HG02973 (cell line): ENCODE results near the gene LIPA.

Experiments
- ATAC-seq: cut with Tn5 transposase; IDR thresholded peaks from one replicate; pipeline ENCODE4 v1.9.1; 2021; ENCODE audit warnings: moderate library complexity; ENCODE audit not compliant: unreplicated experiment

LIPA gene

DNA sequence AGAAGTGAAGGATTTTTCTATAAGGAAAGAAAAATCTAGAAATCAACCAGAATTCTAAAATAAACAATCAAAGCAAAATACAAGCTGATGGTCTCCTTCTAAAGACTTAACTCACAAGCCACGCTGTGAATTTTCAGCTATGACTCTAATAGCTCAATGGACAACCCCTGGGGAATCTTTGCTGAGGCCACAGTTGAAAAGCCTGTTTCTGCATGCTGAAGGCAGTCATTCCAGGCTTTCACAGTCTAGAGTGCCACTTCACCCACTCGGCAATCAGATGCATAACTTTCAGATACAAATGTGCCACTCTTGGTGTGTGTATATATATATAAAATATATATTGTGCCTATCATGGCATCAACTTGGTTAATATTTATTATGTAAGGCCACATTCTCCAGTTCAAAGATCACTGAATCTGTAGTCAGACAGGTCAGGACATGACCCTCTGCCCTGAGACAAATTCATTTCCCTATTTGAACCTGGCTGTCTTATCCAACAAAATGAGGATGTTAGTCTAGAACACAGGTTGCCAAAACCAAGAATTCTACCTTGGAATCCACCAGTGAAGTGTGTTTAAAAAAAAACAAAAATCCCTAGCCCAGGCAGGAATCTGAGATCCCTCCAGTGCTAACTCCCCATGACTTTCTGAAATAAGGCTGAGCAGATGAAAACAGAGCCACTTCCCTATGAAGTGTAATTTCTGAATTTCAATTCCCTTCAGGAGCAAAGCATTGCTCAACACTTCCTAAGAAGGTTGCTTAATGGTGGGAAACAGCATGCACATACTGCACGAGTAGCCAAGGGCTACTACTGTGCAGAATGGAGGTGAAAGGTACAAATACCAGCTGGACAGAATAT is 9.9 kb downstream of the LIPA start:
- no peak for ATAC-seq

DNA sequence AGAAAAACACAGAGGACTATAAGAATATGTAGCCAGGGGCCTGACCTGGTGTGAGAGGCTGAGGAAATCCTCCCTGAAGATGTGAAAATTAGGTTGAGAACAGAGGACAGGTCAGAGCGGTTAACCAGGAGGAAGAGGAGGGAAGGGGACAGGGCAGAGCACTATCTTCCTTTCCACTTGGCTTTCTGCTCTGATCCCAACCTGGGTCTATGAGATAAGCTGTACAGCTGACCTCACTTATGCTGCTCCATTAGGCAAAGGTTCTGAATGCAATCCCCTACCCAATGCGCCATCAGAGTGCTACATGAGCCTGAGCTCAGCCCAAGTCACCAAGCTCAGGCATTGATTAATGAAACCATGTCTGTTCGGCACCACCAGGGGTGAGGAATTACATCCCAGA is 10.5 kb downstream of the LIPA start:
- no peak for ATAC-seq

DNA sequence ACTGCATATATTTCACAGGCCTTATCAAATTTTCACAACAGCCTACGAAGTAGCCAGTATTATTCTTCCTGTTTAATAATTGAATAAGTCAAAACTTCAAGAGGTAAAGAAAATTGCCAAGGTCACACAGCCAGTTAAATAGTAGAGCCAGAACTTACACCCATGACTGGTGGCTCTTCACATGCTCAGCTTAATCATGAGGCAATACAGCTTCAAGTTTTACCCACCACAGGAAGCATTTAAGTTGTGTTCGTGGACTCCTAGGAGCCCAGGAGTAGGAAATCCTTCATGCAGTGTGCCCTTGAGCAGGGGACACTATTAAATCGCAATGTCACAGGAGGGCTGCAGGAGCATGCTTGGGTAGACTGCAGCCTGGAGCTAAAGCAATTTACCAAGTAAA is 11.1 kb downstream of the LIPA start:
- no peak for ATAC-seq

DNA sequence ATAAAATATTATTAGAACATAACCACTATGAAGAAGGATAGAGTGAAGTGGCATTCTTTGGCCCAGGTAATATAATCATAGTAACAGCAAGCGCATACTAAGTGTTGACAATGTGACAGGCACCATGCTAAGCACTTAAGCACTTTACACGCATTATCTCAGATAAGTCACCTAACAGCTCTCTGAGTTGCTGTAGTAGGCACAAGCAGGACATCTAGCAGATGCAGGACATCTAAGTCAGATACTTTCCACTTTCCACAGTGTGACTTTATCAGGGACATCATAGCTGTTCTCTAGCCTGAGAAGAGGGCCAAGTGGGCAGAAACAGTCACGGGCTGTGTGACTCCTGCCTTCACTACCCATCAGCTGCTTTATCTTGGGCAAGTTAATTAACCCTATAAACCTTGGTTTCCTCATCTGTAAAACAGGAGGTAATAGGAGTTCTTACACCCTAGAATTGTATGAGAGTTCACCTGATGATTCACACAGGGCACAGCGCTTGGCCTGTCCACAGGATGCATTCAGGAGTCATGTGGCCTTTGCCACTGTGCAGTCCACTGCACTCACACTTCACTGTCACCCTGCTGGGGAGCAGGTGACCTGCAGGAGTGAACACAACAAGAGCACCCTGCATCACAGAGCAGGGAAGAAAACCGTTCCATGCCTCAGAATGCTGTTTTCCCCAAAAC is 12.5 kb downstream of the LIPA start:
- ATAC-seq = no peak

DNA sequence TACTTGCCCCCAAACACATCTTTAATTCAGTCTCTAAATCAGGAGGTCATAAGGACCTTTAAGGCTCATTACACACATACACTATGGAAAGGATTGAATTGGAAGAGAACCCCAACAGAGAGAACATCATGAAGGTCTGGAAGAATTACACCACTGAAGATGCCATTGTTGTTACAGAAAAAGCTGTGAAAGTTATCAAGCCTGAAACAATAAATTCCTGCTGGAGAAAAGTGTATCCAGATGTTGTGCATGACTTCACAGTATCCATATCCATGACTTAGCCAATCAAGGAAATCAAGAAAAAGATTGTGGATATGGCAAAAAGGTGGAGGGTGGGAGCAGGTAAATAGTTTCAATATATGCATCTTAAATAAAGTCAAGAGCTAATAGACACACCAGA is 13.7 kb downstream of the LIPA start:
- no peak for ATAC-seq

DNA sequence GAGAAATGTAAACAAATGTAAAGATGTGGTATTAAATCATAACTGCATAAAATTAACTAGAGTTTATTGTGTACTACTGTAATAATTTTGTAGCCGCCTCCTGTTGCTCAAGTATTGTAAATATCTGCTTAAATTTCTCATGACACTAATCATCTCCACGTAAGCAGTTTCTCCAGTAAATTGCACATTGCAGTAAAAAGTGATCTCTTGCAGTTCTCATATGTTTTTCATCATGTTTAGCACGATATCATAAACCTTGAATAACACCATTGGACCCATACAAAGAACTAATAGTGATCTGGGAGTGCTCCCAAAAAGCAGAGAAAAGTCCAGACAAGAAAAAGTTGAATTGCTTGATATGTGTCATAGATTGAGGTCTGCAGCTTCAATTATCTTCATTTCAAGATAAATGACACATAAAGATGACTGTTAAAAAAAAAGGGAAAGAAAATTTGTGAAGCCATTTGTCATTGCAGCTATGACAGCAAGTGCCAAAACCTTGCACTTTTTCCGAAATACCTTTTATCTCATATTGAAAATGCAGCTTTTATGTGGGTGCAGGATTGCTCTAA is 15.3 kb downstream of the LIPA start:
- ATAC-seq = no peak

DNA sequence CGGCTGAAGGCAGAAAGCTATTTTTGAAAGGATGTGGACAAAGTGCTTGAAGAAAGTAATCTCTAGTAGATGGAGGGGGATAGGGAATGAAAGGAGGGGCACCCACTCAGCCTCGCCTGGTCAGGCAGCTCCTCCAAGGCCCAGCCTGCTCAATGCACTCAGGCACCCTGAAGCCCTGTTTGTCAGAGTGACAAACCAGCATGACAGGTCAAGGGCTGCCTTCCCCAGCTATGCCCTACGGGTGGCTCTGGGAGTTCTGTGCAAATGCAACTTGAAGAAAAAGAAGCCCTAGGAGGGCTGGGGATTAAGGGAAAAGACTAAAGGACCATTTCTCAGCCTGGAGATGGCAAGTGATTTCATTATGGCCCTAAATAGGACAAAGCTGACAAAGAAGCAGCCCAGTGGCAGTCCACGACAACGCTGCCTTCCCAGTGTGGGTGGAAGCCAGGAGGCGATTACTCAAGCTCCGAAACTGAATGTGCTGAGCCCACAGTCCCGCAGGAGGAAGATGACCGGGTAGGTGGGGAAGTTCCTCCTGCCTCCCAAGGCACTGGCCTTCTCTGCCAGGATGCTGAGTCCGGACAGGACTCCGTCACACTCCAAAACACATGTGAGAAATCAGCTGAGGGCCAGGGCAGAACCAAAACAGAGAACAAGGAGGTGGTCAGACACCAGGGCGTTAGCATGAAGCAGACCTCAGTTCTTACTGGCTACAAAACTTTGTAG is 16.3 kb downstream of the LIPA start:
- no peak for ATAC-seq

DNA sequence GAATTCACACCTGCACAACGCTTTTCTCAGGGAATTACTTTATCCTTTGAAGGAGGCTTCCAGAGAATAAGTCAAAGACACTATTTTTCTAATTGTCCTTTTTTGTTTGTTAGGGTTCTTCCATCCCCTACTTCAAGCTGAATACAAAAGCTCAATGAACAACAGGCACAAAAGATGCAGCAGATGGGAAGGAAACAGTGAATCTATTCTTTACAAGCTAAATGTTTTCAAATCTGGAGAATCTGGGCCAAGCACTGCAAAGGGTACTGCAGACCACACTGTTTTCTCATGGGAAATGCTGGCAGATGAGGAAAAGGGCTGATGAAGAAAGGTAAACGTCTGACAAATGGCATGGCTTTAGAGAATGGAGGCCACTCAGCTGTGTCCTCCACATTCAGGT is 18.5 kb downstream of the LIPA start:
- no peak for ATAC-seq

DNA sequence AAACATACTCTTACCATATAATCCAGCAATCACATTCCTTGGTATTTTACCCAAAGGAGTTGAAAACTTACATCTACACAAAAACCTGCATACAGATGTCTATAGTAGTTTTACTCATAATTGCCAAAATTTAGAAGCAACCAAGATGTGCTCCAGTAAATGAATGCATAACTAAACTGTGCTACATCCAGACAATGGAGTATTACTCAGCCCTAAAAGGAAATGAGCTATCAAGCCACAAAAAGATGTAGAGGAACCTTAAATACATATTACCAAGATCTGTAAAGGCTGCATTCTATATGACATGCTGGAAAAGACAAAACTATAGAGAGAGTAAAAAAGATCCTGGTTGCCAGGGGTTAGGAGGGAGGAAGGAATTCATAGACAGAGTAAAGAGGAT is 22.6 kb downstream of the LIPA start:
- no peak for ATAC-seq

DNA sequence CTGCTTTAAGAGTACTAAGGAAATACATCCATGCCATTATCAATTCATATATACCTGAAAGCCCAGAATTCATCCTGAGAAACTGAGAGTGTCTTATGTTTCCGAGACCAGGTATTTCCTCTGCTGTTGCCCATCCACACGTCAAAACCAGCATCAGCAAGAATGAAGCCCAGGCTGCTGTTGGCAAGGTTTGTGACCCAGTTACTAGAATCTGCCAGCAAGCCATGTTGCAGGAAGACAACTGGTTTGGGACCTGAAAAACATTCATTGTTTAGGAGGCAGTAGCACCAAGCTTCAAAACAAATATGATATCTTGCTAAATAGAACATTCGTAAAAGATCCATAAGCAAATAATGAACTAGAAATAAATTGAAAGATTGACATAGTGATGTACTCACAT is 23.4 kb downstream of the LIPA start:
- ATAC-seq = no peak

DNA sequence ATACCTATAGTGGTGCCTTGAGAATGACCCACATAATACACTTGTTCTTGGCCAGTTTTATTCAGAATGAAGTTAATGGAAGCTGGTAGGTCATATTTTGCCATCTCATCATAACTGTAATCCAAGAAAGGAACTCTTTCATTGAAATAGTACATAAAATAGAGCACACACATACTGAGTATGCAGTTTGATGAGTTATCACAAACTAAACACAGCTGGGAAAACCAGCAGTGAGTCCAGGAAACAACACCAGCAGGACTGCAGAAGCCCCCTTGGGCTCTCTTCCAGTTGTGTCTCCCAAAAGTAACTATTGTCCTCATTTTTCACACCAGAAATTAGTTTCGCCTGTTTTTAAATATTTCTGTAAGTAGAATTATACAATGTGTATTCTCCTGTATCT is 24.7 kb downstream of the LIPA start:
- ATAC-seq = no peak

DNA sequence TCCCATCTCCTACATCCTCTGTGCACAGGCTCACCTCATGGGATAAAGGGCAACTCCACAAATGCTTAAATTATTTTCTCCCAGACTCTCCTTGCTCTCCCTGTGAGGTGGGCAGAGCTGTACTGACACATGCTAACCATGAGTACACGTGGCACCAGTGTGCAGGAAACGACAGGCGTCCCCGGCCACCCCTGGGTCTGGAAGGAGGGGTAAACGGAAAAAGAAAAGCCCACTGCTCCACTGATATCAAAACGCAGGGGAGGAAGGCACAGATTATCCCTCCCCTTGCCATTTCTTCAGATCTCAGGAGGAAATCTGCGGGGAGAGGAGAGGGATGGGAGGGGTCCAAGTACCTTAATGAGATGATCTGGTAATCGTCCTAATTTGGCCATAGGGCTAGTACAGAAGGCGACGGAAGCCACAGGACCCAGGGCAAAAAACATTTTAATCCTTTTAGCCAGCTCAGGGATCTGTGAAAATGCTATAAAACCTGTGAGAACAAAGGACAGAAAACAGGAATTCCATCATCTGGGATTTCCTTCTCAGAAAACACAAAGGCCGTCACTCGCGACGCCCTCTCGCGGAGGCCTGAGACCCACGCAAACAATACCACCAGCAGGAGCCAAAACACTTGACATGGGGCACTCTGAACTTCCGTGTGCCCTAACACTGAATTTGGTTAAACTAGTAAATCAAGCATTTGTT is 26.7 kb downstream of the LIPA start:
- no peak for ATAC-seq

DNA sequence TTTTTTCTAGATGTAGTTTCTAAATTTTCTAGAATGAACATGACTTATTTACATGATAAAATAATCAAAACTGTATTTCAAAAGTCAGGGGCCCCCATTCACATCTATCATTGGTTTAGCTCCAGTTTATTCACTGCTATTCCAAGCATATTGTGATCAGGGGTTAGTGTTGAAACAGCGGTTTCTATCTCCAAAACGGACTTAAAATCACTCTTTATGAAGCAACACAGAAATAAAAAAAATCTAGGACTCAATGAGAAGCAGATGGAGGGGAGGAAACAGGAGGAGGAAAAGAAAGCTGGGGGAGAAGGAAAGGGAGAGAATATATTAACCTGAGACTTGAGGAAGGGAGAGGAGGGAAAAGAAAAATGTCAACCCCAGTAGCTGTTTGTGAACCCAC is 29.7 kb downstream of the LIPA start:
- no peak for ATAC-seq

DNA sequence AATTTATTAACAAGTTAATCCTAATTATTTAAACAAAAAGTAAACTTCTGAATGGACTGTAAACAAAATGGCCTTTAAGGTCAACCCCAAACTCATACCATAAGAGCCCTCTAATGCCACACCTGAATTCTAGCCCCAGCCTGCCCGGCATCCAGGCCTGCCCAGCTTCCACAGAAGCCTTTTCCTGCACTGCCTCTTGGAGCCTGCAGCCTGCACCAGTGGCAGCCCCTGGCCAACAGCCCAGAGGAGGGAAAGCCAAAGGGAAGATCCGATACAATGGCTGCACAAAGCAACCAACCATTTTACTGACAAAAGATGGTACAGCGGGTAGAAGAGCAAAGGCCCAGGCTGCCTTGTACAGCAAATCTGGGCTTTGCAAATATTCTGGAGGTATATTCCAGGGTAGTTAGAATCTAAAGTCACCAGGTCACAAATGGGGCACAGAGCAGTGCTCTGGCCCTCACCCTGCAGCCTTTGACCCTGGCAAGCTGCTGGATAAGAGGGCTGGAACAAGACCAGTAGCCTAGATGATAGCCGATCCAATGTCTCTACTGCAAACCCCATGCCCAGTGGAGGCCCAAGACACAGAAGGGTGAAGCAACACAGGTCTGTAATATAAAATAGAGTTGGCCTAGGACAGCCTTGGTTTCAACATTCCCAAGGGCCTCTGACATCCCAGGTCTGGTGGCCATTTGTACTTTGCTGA is 31.9 kb downstream of the LIPA start:
- no peak for ATAC-seq

DNA sequence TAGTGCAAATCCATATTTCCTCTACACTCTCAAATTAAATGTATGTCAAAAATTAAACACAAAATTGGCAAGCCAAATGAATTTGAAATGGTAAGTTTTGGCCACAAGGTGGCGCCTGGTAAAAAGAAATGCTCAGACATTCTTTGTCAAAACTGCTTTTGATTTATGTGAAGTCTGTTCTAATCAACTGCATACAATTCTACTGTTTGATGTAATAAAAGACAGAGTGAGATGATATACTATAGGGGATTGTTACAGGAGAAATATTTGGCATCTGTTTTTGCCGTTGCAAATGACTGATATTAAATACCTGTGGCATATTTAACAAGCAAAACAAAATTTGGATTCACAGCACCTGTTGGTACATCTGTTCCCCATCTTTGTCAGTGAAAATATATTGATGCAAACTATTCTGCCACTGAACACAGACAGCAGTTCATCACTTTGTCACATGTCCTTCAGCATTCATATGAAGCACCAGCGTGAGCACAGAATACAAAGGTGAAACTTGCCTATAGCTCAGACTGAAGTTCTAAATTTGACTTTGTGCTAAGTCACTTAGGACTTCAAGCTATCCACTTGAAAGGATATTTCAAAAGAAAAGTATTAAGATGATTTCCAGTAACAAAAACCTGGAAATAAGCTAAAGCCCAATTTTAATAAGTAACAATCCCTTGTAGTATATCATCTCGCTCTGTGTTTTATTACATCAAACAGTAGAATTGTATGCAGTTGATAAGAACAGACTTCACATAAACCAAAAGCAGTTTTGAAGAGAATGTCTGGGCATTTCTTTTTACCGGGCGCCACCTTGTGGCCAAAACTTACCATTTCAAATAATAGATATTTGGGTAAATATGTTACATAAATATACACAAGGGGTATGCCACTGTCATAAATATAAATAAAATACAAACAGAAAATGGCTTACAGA is 34.3 kb downstream of the LIPA start:
- no peak for ATAC-seq

DNA sequence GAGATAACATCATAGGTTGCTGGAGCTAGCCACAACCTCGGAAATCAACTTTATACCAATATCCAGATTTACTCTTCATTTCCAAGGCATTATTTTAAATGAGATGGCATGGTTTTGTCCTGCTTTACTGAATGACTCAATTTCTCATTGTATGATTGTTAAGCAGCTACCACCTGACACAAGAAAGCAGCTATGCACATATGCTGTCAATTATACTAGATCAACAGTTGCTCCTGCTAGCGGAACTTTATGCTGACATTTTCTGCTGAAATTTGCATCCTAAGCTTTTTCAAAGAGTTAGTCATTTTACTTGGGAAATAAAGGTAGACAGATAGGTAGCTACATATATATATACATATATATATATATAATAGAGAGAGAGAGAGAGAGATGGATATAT is 35.5 kb downstream of the LIPA start:
- ATAC-seq = no peak

DNA sequence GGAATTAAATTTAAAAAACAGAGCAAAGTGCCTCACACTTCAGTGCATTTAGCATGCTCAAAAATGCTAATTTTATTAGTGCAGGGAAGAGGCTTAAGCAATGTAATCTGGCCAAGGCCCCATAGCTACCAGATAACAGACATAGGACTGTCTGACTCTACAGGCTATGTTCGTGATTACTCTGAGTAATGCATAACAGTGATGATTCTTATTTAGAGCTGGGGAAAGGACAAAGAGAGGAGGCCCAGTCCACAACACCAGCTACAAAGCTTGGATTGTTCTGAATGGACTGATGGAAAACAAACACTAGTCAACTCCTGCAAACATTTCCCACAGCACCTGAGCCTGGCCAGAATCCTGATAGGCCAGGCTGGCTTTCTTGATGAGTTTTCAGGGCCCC is 36.1 kb downstream of the LIPA start:
- no peak for ATAC-seq

DNA sequence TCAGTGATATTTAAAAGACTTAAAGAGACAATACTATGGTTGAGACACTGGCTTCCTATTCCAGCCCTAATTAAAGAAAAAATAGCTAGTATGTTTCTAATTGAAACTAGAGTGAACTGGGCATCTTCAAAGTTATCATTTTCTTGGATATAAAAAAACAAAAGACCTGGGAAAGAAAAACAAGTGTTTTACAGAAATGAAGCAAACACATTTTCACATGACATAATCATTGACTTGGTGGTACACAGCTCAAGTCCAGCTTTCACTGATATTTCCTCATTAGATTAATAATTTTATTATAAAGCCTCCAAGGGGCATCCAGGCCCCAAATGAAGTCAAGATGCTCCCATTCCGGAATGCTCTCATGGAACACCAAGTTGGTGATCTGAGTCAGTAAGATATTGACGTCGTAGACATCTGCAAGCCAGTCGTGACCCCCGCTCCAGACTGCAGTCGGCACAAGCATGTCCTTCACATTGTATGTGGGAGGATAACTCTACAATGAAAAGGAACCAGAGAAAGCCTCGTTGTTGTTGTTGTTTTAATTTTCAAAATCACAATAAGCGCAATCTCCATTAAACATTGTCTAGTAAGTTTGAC is 36.9 kb downstream of the LIPA start:
- no peak for ATAC-seq
